ENCODE measurements around the gene TRDN. TPM values are rescaled to one million over a fixed set of nuclear protein-coding genes. Genes with fewer than 3 reads are reported as not detected.

The TRDN gene
- total RNA-seq, 1 donor, result not detected

GRCh38 chr6:123648020-123648580 is 11.3 kb upstream of the TRDN start:
- H3K4me3 ChIP-seq (ENCODE audit: low read depth, low read length), result no peak overlapping the region
- TF ChIP-seq, protein P1, sequence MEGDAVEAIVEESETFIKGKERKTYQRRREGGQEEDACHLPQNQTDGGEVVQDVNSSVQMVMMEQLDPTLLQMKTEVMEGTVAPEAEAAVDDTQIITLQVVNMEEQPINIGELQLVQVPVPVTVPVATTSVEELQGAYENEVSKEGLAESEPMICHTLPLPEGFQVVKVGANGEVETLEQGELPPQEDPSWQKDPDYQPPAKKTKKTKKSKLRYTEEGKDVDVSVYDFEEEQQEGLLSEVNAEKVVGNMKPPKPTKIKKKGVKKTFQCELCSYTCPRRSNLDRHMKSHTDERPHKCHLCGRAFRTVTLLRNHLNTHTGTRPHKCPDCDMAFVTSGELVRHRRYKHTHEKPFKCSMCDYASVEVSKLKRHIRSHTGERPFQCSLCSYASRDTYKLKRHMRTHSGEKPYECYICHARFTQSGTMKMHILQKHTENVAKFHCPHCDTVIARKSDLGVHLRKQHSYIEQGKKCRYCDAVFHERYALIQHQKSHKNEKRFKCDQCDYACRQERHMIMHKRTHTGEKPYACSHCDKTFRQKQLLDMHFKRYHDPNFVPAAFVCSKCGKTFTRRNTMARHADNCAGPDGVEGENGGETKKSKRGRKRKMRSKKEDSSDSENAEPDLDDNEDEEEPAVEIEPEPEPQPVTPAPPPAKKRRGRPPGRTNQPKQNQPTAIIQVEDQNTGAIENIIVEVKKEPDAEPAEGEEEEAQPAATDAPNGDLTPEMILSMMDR (IDR thresholded peaks at IDR 0.05; ENCODE audit: insufficient read depth, low read depth, low read length), result no peak
- no peak for DNase-seq (ENCODE audit: low read depth)

- no peak for DNase-seq (ENCODE audit: low read depth)
- TF ChIP-seq, protein P1 (IDR thresholded peaks at IDR 0.05; ENCODE audit: insufficient read depth, low read depth, low read length), result no peak
- H3K4me3 ChIP-seq (ENCODE audit: low read depth, low read length), result no peak overlapping the region
Measured at GRCh38 chr6:123641497-123641896, 4.7 kb upstream of the TRDN start.

- DNase-seq (ENCODE audit: low read depth), result no peak
Measured at GRCh38 chr6:123640567-123641187, 3.9 kb upstream of the TRDN start.

GRCh38 chr6:123638865-123639264 is 2.1 kb upstream of the TRDN start:
- H3K4me3 ChIP-seq (ENCODE audit: low read depth, low read length), result no peak overlapping the region
- TF ChIP-seq, protein P1 (IDR thresholded peaks at IDR 0.05; ENCODE audit: insufficient read depth, low read depth, low read length), result no peak
- DNase-seq (ENCODE audit: low read depth), result no peak

More at GRCh38 chr6:123640567-123641187, 3.9 kb upstream of the TRDN start:
- H3K4me3 ChIP-seq (ENCODE audit: low read depth, low read length), result no peak overlapping the region
- TF ChIP-seq, protein P1 (IDR thresholded peaks at IDR 0.05; ENCODE audit: insufficient read depth, low read depth, low read length), result no peak

DNA sequence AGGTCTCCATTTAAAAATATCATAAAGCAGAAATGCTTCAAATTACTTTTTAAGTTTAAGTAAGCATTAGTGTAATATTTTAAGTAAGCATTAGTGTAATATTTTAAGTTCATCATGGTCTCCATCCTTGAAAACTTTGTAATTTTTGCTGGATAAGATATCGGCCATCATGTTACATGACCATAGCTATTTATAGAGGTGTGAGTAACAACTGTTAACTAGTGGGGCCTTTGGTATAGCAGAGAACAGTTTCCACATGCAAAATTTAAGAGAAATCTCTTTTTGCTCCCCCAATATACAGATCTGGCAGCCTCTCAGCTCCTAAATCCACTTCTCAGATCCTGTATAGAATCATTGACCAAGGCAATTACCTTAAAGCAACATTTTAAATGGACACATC is 468 bp downstream of the TRDN start:
- no peak for DNase-seq (ENCODE audit: low read depth)
- no peak overlapping the region for H3K4me3 ChIP-seq (ENCODE audit: low read depth, low read length)
- TF ChIP-seq, protein P1 (IDR thresholded peaks at IDR 0.05; ENCODE audit: insufficient read depth, low read depth, low read length), result no peak

- no peak for DNase-seq (ENCODE audit: low read depth)
- no peak overlapping the region for H3K4me3 ChIP-seq (ENCODE audit: low read depth, low read length)
- TF ChIP-seq, protein P1 (IDR thresholded peaks at IDR 0.05; ENCODE audit: insufficient read depth, low read depth, low read length), result no peak
Measured at GRCh38 chr6:123635567-123635966, 1.2 kb downstream of the TRDN start.

DNA sequence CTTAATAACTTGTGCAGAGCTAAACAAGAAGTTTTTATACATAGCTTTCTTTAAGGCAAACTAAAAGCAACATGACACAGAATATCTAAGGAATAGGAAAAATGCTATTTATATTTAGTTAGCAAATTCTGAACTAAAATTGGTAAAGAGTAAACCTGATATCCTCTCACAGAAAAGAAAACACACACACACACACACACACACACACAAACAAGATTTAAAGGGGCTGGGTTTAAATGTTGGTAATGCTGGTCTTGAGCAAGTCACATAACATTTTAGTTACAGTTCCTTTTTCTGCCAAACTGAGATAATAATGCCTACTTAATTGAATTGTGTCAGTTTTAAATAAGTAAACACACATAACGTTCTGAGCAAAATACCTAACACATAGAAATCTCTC is 1.6 kb downstream of the TRDN start:
- no peak for DNase-seq (ENCODE audit: low read depth)
- TF ChIP-seq, protein P1 (IDR thresholded peaks at IDR 0.05; ENCODE audit: insufficient read depth, low read depth, low read length), result no peak
- no peak overlapping the region for H3K4me3 ChIP-seq (ENCODE audit: low read depth, low read length)

All from fibroblast of villous mesenchyme (primary cell).